Heart right ventricle (tissue), 16 donors: ENCODE data around the gene ZNF469. TPM values are rescaled to one million over a fixed set of nuclear protein-coding genes. Genes with fewer than 3 reads are reported as not detected.

Experiments
- ATAC-seq, 8 donors: fragments of 200-7000 bp; cut with Tn5 transposase; one replicate each; pipeline ENCODE4 v1.9.1; 2020; ENCODE audit warnings: mild to moderate bottlenecking in 8 of 8, moderate library complexity in 8 of 8, moderate number of reproducible peaks in 1 of 8
- DNase-seq, 2 donors: peaks; one replicate each; pipeline ENCODE4 v3.0.0-alpha.2; 2020
- H3K27ac ChIP-seq, 10 donors: fragments of 200-600 bp; sonication (generic) in 2 of 10; one replicate each; pipeline versions ENCODE4 v1.5.0 to v1.8.0; 2020 to 2022; ENCODE audit warnings: mild to moderate bottlenecking in 3 of 10
- H3K27me3 ChIP-seq, 7 donors: fragments of 200-600 bp; one replicate each; pipeline ENCODE4 v1.8.0; 2021 to 2022; ENCODE audit warnings: mild to moderate bottlenecking in 2 of 7
- H3K36me3 ChIP-seq, 9 donors: fragments of 200-600 bp; sonication (generic) in 1 of 9; one replicate each; pipeline versions ENCODE4 v1.5.0 to v1.8.0; 2020 to 2022; ENCODE audit warnings: mild to moderate bottlenecking in 2 of 9
- H3K4me1 ChIP-seq, 9 donors: fragments of 200-600 bp; sonication (generic) in 1 of 9; one replicate each; pipeline versions ENCODE4 v1.5.0 to v1.8.0; 2020 to 2022; ENCODE audit warnings: mild to moderate bottlenecking in 4 of 9
- H3K4me3 ChIP-seq, 10 donors: fragments of 200-600 bp; sonication (generic) in 2 of 10; one replicate each; pipeline versions ENCODE4 v1.5.0 to v1.8.0; 2020 to 2022; ENCODE audit warnings: mild to moderate bottlenecking in 7 of 10, moderate library complexity in 2 of 10
- H3K9me3 ChIP-seq, 11 donors: fragments of 200-600 bp in 10 of 11; sonication (generic) in 2 of 11; one replicate each; pipeline versions ENCODE4 v1.5.0 to v1.8.0; 2013 to 2022; ENCODE audit warnings: mild to moderate bottlenecking in 2 of 11, control low read depth in 1 of 11, moderate library complexity in 1 of 11
- WGBS, 2 donors: extraction: QIAGEN DNeasy Blood & Tissue Kit; methylation state at CpG; one replicate each; pipeline ENCODE4 v1.1.7; 2013; ENCODE audit warnings: inconsistent platforms in 1 of 2; 5-methylcytosine and 5-hydroxymethylcytosine counted together
- intact Hi-C, 10 donors: fragments of 100-400 bp; cut with DNase I; formaldehyde crosslinking; loops; one replicate each; pipeline versions ENCODE4 v1.11.1 to v1.14.2; 2022
- polyA plus RNA-seq, 2 donors: library from polyadenylated mRNA; stranded (reverse); fragments of 200-250 nt; gene quantifications; one replicate each; pipeline ENCODE4 v1.2.3, GENCODE V29; 2013
- total RNA-seq, 10 donors: library from RNA; stranded (reverse); fragmentation: NEBNext Ultra II Directional in 3 of 10; extraction: Animal tissue kit (Norgen Biotek cat#: 25700) in 3 of 10; gene quantifications; one replicate each; pipeline versions ENCODE4 v1.2.1 to v1.2.4, GENCODE V29; 2021 to 2023
- TF ChIP-seq, protein P1 (sequence below), 9 donors: fragments of 200-600 bp; sonication (generic) in 2 of 9; IDR thresholded peaks; one replicate each; pipeline versions ENCODE4 v1.5.0 to v1.8.0; 2021 to 2022; ENCODE audit warnings: antibody characterized with exemption in 9 of 9, mild to moderate bottlenecking in 5 of 9, moderate library complexity in 1 of 9
- donor health status: Arrhythmogenic right ventricular cardiomyopathy.
- donor health status: ischemic (EF 13 %, LVEDD 7.1; RV severe dilation, severe dysfunction).
- donor health status: healthy with polysubstance abuse.
- donor health status: DM: no; HTN: yes; CAD: no.
- donor health status: DM: no; HTN: no; CAD: no.
- donor health status: ischemic (EF 25% LVEDD 6.9; RV normal size, moderate dysfunction).
- donor health status: ischemic (EF 25% LVEDD 5.7; RV mildly dilated, moderate dysfunction).
- donor health status: healthy.
- donor health status: DM: yes; HTN: yes; CAD: no.
- donor health status: Ischemic cardiomyopathy.
- donor health status: ischemic (EF 35%, LVEDD 5.7; RV mildly dilated, moderate dysfunction).
- donor health status: nonischemic (EF 11% LVEDD 7.7; RV severe dilation, severe dysfunction).
- donor health status: DM: yes; HTN: yes; CAD: no.
- donor health status: PGD.
- donor health status: ischemic (EF 29% LVEDD 5.4; RV normal size, mild dysfunction).
- donor health status: nonischemic (EF 23%, LVEDD 6.1; RV moderate dilation, normal function).

Gene ZNF469
- total and polyA plus RNA-seq, 12 donors, result 0.23 to 1.7 (median 1.00) TPM

- Histone ChIP-seq H3K4me1 (no peaks in the 10 kb centered on the region), H3K27me3 (no peaks in the 10 kb centered on the region), H3K36me3 (no peaks in the 10 kb centered on the region), H3K27ac (no peak overlapping the region), H3K4me3 (no peak overlapping the region), H3K9me3 (no peaks in the 10 kb centered on the region)
- no peak for DNase-seq
- no peak for ATAC-seq
- WGBS, 2 donors, result 84 to 88% methylated on average over 30 of the region's 30 CpGs
- intact Hi-C loops, result no loop called here
- TF ChIP-seq, protein P1, sequence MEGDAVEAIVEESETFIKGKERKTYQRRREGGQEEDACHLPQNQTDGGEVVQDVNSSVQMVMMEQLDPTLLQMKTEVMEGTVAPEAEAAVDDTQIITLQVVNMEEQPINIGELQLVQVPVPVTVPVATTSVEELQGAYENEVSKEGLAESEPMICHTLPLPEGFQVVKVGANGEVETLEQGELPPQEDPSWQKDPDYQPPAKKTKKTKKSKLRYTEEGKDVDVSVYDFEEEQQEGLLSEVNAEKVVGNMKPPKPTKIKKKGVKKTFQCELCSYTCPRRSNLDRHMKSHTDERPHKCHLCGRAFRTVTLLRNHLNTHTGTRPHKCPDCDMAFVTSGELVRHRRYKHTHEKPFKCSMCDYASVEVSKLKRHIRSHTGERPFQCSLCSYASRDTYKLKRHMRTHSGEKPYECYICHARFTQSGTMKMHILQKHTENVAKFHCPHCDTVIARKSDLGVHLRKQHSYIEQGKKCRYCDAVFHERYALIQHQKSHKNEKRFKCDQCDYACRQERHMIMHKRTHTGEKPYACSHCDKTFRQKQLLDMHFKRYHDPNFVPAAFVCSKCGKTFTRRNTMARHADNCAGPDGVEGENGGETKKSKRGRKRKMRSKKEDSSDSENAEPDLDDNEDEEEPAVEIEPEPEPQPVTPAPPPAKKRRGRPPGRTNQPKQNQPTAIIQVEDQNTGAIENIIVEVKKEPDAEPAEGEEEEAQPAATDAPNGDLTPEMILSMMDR (IDR thresholded peaks at IDR 0.05), result no peak
Measured at GRCh38 chr16:88351491-88352101, 31.2 kb upstream of the ZNF469 start.

- WGBS, 2 donors, result 92 to 94% methylated on average over 23 of the region's 23 CpGs
- no peaks in the 10 kb centered on the region for H3K4me1 ChIP-seq
- TF ChIP-seq, protein P1 (IDR thresholded peaks at IDR 0.05), result no peak
- no peak overlapping the region for H3K4me3 ChIP-seq
- intact Hi-C loops, result no loop called here
- H3K9me3 ChIP-seq, result no peaks in the 10 kb centered on the region
- H3K27me3 ChIP-seq, result no peaks in the 10 kb centered on the region
- no peak for DNase-seq
- no peak overlapping the region for H3K27ac ChIP-seq
- H3K36me3 ChIP-seq, result no peaks in the 10 kb centered on the region
- ATAC-seq, result no peak
Measured at GRCh38 chr16:88352261-88353200, 30.2 kb upstream of the ZNF469 start.

DNA sequence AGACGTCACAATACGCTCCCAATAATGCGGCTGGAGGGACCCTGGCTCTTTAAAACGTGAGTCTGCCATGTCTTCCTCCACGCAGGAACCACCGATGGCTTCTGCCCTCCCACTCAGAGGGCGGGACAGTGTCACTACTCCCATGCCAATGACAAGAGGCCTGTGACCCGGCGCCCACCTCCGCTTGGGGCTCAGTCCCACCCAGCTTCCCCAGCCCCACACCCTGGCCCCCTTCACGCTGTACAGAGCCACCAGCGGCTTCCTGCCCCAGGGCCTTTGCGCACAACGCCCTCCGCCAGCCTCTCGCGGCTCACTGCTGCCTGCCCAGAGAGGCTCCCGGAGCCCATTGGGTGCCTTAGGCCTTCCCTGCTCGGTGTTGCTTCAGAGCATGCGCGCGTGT lies 29.5 kb upstream of the ZNF469 start:
- DNase-seq, result no peak
- H3K9me3 ChIP-seq, result no peaks in the 10 kb centered on the region
- H3K27me3 ChIP-seq, result peaks cover 0 to 5% (median 0%) of the 10 kb centered on the region in 7 donors
- no peak overlapping the region for H3K27ac ChIP-seq
- intact Hi-C loops, result no loop called here
- no peak for ATAC-seq
- TF ChIP-seq, protein P1 (IDR thresholded peaks at IDR 0.05), result no peak
- H3K36me3 ChIP-seq, result no peaks in the 10 kb centered on the region
- no peaks in the 10 kb centered on the region for H3K4me1 ChIP-seq
- no peak overlapping the region for H3K4me3 ChIP-seq
- WGBS, 2 donors, result 88 to 91% methylated on average over 22 of the region's 22 CpGs

- intact Hi-C loops, result no loop called here
- Histone ChIP-seq H3K4me3 (no peak overlapping the region), H3K36me3 (no peaks in the 10 kb centered on the region), H3K4me1 (no peaks in the 10 kb centered on the region), H3K27ac (no peak overlapping the region), H3K9me3 (no peaks in the 10 kb centered on the region), H3K27me3 (peaks cover 0 to 5% (median 0%) of the 10 kb centered on the region in 7 donors)
- WGBS, 2 donors, result 61 to 67% methylated on average over 12 of the region's 12 CpGs
- no peak for ATAC-seq
- no peak for DNase-seq
- TF ChIP-seq, protein P1 (IDR thresholded peaks at IDR 0.05), result no peak
Measured at GRCh38 chr16:88353691-88354090, 29.1 kb upstream of the ZNF469 start.
